PFSK-1 (cell line): ENCODE measurements around the gene CCDC8.

Experiments
- FOXP2 ChIP-seq: optimal IDR thresholded peaks from 2 replicates; pipeline ENCODE3; 2011; ENCODE audit warnings: borderline replicate concordance, control low read depth, inconsistent platforms; ENCODE audit not compliant: insufficient read depth; ENCODE audit errors: extremely low read length, extremely low read depth
- POLR2AphosphoS5 ChIP-seq: IDR thresholded peaks from 2 replicates; pipeline ENCODE4 v1.6.1; 2012; ENCODE audit warnings: low read depth, mild to moderate bottlenecking, control low read depth, low read length, moderate library complexity
- SIN3A ChIP-seq: IDR thresholded peaks from 2 replicates; pipeline ENCODE4 v1.6.1; 2012; ENCODE audit warnings: mild to moderate bottlenecking, low read length, moderate library complexity, borderline replicate concordance; ENCODE audit not compliant: insufficient read depth
- TAF1 ChIP-seq: IDR thresholded peaks from 2 replicates; pipeline ENCODE4 v1.6.1; 2012; ENCODE audit warnings: low read length, control low read depth, borderline replicate concordance; ENCODE audit not compliant: insufficient read depth
- TF ChIP-seq, protein P1 (sequence below), 2 experiments: IDR thresholded peaks; 2 replicates each; pipeline versions ENCODE4 v1.6.1 to v1.8.0; 2011 to 2012; ENCODE audit warnings: low read depth in 2 of 2, low read length in 2 of 2, control low read depth in 1 of 2, inconsistent platforms in 1 of 2, mild to moderate bottlenecking in 1 of 2, moderate library complexity in 1 of 2; ENCODE audit not compliant: insufficient read depth in 1 of 2

CCDC8 gene

DNA sequence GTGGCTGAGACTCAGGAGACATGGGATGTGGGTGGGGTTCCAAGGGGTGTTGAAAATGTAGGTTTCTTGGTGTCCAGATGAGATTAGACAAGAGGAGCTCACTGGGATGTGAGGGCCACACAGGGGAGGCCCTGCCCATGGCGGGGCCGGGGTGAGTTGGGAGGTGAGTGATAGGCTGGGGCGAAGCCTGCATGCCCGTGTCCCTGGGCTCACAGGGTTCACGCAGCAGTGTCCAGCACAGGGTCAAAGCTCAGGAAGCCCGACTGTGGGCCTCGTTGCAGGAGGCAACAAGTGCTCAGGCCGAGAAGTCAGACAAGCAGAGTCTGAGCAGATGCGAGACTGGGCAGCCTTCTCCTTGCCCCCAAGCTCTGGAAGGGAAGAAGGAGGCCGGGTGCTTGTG is 27.2 kb downstream of the CCDC8 start:
- TF ChIP-seq POLR2AphosphoS5 = no peak
- TF ChIP-seq TAF1 = no peak
- TF ChIP-seq, protein P1, sequence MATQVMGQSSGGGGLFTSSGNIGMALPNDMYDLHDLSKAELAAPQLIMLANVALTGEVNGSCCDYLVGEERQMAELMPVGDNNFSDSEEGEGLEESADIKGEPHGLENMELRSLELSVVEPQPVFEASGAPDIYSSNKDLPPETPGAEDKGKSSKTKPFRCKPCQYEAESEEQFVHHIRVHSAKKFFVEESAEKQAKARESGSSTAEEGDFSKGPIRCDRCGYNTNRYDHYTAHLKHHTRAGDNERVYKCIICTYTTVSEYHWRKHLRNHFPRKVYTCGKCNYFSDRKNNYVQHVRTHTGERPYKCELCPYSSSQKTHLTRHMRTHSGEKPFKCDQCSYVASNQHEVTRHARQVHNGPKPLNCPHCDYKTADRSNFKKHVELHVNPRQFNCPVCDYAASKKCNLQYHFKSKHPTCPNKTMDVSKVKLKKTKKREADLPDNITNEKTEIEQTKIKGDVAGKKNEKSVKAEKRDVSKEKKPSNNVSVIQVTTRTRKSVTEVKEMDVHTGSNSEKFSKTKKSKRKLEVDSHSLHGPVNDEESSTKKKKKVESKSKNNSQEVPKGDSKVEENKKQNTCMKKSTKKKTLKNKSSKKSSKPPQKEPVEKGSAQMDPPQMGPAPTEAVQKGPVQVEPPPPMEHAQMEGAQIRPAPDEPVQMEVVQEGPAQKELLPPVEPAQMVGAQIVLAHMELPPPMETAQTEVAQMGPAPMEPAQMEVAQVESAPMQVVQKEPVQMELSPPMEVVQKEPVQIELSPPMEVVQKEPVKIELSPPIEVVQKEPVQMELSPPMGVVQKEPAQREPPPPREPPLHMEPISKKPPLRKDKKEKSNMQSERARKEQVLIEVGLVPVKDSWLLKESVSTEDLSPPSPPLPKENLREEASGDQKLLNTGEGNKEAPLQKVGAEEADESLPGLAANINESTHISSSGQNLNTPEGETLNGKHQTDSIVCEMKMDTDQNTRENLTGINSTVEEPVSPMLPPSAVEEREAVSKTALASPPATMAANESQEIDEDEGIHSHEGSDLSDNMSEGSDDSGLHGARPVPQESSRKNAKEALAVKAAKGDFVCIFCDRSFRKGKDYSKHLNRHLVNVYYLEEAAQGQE (IDR thresholded peaks at IDR 0.05; ENCODE audit: insufficient read depth in 1 of 2, low read depth in 2 of 2, low read length in 2 of 2) = no peak
- TF ChIP-seq SIN3A = no peak
- TF ChIP-seq FOXP2 = no peak

DNA sequence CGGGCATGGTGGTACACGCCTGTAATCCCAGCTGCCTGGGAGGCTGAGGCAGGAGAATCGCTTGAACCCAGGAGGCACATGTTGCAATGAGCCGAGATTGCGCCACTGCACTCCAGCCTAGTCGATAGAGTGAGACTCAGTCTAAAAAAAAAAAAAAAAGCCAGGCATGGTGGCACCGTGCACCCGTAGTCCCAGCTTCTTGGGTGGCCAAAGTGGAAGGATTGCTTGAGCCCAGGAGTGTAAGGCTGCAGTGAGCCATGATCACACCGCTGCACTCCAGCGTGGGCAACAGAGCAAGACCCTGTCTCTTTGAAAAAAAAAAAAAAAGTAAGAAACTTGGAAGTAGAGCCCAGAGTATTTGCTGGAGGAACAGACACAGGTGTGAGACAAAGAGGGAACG is 27.7 kb downstream of the CCDC8 start:
- TF ChIP-seq FOXP2 = no peak
- TF ChIP-seq POLR2AphosphoS5 = no peak
- no peak for TF ChIP-seq SIN3A
- TF ChIP-seq, protein P1 (IDR thresholded peaks at IDR 0.05; ENCODE audit: insufficient read depth in 1 of 2, low read depth in 2 of 2, low read length in 2 of 2) = no peak
- TF ChIP-seq TAF1 = no peak

DNA sequence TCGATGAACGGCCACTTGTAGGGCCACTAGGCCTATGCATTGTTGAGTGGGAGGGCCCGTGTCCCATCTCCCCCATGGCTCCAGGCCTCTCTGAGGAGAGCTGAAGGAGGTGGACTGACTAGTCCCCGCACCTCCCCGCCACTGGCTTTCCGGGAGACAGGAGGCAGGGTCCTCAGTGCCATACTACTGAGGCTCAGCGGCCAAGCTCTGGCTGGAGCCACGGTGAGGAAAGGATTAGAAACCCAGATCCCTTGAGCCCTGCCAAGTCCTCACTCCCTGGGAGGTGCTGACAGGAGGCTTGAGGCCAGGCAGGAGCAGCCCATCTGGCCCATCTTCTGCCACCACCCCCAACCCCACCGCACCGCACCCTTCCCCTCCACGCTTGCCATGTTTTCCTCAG is 29.0 kb downstream of the CCDC8 start:
- TF ChIP-seq SIN3A = no peak
- no peak for TF ChIP-seq POLR2AphosphoS5
- TF ChIP-seq TAF1 = no peak
- no peak for TF ChIP-seq FOXP2
- TF ChIP-seq, protein P1 (IDR thresholded peaks at IDR 0.05; ENCODE audit: insufficient read depth in 1 of 2, low read depth in 2 of 2, low read length in 2 of 2) = no peak

DNA sequence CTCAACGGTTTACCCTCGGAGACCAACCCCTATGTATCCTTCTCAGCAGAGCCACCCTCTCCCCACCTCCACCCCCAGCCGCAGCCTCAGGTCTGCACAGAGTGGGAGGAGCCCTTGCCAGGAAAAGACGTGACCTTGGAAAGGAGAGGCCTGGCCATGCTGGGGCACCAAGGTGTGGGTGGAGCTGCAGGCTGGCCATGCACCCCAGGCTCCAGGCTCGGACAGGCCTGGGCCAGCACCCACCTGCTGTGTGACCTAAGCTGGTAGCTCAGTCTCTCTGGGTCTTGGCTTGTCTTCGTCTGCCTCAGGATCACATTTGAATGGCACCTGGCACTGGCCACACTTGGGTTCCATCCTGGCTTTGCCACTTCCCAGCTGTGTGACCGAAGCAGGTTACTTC is 29.5 kb downstream of the CCDC8 start:
- no peak for TF ChIP-seq POLR2AphosphoS5
- TF ChIP-seq, protein P1 (IDR thresholded peaks at IDR 0.05; ENCODE audit: insufficient read depth in 1 of 2, low read depth in 2 of 2, low read length in 2 of 2) = no peak
- no peak for TF ChIP-seq FOXP2
- no peak for TF ChIP-seq TAF1
- TF ChIP-seq SIN3A = no peak
